Stimulated activated CD8-positive, alpha-beta memory T cell treated with anti-CD3 and anti-CD28 coated beads, Interleukin-7, amount 100 ng/mL, for 48 hours (primary cell): Measurements from ENCODE around the gene PRM1.
A peak's percentile ranks its signal among the peaks of the same experiment; 100 is the strongest.

ENCODE experiments used
- DNase-seq, 2 donors: peaks; one replicate each; pipeline ENCODE4 v3.0.0-alpha.2; 2020; ENCODE audit warnings: low read depth in 1 of 2; ENCODE audit errors: extremely low read depth in 1 of 2

PRM1 gene, protein sequence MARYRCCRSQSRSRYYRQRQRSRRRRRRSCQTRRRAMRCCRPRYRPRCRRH

DNA sequence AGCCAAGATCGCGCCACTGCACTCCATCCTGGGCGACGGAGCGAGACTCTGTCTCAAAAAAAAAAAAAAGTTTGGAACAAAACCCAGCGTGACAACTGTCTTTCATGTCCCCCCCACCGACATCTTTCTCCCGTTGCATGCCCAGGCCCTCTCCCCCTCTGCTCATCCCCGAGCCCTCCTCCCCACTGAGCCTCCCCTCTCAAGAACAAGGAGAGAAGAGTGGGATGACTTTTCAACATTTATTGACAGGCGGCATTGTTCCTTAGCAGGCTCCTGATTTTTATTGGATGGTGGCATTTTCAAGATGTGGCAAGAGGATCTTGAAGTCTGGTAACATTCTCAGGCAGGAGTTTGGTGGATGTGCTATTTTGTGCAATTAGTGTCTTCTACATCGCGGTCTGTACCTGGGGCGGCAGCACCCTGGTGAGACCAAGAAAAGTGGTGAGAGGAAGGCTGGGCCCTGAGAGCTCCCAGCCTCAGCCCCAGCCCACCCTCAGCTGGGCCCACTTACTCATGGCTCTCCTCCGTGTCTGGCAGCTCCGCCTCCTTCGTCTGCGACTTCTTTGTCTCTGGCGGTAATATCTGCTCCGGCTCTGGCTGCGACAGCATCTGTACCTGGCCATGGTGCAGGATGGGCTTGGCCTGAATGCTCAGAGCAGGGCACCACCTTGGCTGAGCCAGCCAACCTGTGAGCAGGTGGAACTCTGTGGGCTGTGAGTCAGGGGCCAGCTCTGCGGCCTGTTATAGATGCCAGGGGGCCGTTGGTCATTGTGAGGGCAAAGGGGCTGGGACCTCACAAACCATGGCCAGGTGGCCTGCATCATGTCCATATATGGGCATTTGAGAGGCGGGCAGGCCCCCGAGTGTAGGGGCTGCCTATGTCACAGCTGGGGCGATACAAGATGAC, at the start of gene PRM1:
Gene PRM1 (minus strand): TSS at position 715 of the 907 bp plus-strand sequence. CDS start 92 bp downstream, at position 623.
- no peak for DNase-seq

DNA sequence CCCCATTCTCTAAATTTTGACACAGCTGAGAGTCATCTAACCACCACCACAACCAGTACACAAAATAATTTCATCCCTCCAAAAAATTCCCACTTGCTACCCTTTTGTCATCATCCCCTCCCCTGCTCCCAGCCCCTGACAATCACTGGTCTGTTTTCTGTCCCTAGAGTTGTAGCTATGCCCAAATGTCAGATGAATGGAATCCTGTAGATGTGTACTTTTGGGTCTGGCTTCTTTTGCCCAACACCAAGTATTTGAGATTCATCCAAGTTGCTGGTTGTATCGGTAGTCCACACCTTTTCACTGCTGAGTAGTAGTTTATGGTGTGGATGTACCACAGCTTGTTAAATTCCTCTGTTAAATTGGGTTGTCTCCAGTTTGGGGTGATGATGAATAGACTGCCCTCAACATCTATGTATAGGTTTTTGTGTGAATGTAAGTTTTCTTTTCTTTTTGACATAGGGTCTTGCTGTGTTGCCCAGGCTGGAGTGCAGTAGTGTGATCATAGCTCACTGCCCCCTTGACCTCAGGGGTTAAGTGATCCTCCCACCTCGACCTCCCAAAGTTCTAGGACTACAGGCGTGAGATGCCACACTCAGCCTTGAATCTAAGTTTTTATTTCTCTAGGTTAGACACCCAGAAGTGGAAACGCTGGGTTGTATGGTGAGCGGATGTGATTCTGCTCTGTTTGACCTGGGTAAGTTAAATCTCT, 49.6 kb upstream of the PRM1 start:
- no peak for DNase-seq

DNA sequence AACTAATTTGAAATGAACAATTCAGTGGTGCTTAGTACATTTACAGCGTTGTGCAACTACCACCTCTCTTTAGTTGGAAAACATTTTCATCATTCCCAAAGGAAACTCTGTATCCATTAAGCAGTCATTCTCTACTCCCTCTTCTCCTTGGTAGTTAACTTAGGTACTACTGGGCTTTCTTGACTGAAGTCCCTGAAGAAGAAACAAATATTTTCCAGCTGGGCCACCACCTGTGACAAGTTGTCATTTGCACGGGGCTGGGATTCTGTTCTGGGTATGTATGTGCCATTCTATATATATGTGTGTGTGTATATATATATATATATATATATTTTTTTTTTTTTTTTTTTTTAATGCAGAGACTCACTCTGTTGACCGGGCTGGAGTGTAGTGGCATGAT, 48.8 kb upstream of the PRM1 start:
- DNase-seq, result no peak

DNA sequence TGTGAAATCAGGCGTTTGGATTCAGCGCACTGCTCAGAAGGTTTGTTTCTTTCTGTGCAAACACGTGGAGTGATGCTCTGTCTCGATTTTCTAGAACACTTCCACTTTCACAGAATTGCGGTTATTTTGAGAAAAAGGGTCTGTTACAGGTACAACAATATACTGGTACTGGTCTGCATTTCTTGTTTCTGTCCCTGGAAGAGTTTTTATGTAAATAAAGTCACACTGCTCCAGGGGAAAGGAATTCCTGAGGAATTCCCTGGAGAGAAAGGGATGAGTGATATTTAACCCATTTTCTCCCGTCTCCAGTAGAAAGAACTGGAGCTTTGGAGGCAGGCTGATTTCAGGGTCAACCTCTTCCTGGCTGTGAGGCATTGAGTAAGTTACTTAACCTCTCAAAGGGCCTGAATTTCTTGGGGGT, 48.0 kb upstream of the PRM1 start:
- no peak for DNase-seq

DNA sequence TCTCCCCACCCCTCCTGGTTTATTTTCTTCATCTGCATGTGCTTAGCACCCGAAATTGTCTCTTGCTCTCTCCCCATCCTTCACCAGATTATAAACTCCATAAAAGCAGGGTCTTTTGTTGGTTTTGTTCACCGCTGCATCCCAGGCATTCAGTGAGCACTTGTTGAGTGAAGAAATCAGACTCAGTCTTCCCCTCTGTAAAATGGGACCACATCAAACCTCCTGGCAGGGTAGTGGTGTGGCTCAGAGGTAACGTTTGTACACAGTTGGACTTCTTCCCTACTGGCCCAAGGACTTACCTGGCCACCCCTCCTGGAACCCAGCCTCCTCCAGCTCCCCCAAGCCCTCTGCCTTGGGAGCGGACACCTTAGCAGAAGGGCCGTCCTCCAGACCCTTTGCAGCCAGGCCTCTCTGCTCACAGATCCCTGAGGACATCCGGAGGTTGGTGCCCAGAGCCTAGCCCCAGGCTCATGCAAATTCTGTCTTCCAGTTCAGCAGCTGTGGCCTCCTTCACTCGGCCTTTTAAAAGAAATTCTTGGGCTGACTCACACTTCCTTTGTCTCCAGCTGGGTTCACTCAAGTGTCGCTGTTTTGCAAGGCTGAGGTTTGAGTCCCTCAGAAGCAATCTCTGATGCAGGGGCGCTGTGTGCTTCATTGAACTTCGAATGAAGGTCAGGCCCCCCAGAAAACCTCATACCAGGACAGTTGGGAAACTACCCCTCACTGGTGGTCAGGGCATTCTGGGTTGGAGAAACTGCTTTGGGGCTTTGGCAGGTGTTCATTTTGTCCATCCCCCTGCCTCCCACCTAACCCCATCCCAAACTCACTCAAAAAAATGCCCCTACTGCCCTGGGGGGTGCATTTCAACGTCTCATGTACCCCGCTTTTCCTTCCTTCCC, 47.3 kb upstream of the PRM1 start:
- peak in 1 of 2 donors; percentile 51 for DNase-seq

DNA sequence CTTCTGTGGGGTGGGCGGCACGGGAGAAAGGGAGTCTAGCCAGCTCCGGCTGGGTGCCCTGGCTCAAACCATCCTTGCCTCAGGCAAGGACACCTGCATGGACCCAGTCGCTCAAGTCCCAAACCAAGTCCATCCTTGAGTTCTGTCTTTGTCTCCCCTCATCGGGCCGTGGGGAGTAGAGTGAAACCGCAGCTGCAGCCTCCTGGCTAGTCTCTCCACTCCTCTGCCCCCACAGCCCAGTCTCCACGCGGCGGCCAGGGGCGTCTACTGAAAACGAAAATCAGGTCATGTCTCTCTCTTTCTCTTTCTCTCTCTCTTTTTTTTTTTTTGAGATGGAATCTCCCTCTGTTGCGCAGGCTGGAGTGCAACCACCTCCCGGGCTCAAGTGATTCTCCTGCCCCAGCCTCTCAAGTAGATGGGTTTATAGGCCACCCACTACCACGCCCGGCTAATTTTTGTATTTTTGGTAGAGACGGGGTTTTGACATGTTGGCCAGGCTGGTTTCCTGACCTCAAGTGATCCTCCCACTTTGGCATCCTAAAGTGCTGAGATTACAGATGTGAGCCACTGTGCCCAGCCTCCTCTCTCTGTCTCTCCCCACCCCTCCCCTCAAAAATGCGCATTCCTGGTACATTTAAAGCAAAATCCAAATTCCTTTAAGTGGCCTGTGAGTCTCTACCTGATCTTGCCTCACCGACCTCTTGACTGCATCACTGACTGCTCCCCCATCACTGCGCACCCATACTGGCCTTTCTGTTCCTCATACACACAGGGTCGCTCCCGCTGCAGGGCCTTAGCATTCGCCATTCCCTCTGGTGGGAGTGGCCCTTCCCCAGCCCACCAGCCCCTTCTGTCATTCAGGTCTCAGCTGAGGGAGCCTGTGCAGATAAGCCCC, 46.4 kb upstream of the PRM1 start:
- DNase-seq, result no peak

DNA sequence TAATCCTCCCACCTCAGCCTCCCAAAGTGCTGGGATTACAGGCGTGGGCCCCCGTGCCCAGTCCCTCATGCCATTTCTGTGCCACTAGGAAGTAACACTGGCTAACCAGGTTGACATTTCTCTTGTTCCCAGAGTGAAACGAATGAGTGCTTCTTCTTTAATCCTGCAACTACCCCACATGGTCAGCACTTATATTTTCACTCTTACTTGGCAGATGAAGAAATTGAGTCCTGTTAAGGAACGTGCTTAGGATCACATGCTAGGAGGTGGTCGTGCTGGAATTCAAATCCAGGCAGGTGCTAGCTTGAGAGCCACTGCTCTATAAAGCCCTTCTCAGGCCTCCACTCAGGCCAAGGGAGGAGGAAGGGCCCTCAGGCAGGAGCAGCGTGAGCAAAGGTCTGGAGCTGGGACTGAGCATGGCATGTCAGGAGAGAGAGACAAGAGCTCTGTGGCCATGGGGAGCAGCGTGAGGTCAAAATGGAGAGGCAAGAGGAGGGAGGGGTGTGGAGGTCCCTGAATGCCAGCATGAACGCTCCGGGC, 45.7 kb upstream of the PRM1 start:
- DNase-seq, result no peak

DNA sequence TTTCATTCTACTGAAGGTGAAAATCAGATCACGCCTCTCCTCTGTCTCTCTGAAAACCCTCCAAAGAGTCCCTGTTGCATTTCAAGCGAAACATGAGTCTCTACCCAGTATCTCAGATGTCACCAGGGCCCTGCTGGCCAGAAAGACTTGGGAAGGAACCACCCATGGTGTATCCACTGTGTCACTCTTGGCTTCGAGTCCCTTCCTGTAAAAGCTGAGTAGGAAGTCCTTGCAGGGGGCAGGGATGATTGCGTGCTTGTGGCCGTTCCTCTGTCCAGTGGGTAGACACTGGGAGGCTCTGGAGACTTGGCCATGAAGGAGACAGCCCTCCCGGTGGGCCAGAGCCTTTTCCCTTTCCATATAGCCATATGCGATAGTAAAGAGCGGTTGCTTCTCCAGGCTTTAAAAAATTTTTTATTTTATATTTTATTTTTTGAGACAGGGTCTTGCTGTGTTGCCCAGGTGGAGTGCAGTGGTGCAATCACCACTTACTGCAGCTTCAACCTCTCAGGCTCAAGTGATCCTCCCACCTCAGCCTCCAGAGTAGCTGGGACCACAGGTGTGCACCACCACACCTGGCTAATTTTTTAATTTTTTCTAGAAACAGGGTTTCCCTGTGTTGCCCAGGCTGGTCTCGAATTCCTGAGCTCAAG, 45.1 kb upstream of the PRM1 start:
- no peak for DNase-seq

DNA sequence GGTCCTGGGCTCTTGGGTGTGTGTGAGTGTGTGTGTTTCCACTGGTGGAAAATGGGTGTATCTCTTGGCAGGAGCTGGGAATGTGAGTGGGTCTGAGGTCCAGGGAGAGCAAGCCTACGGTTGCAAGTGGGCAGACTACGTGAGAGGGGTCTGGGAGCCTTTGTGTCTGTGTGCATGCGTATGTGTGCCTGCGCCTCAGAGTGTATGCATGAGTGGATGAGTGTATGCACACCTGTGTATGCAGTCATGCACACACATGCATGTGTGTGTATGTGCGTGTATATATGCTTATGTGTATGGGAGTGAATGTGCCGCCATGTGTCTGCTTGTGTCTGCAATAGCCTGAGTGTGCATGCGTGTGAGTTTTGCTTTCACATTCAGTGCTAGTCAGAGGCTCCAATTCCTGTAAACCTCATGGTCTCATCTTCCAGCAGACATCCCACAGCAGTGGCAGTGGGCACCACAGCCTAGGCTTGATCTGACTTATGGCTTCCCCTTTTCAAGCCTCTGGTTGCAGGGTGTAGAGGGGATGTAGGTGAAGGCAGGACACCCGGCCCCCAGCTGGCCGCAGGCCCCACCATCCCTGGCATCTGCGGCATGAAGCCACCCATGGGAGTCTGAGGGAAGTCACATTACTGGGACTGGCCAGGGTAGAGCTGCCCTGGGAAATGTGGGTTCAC, 44.4 kb upstream of the PRM1 start:
- no peak for DNase-seq

DNA sequence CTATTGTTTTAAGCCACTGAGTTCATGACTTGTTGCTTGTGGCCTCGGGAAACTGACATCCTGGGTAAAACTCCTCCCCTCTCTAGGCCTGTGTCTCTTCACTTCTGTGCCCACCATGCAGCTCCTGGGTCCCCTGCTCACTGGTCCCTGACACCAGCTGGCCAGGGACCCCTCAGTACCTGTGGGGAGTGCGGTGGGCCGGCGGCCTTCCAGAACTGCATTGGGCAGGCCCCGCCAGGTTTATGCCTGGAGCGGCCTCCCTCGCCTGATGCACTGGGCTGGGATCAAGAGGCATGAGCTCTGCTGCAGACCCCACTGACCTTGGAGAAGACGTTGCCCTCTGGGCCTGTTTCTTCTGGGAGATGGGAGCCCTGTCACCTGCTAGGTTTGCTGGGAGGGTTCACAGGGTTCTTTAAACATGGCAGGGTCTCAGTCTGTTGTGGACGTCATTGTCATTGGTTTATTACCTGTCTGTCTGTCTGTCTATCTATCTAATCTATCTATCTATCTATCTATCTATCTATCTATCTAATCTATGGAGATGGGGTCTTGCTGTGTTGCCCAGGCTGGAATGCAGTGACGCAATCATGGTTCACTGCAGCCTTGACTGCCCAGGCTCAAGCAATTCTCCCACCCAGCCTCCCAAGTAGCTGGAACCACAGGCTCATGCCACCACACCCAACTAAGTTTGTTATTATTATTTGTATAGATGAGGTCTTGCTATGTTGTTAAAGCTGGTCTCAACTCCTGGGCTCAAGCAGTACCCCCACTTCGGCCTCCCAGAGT, 42.6 kb upstream of the PRM1 start:
- DNase-seq, result no peak

DNA sequence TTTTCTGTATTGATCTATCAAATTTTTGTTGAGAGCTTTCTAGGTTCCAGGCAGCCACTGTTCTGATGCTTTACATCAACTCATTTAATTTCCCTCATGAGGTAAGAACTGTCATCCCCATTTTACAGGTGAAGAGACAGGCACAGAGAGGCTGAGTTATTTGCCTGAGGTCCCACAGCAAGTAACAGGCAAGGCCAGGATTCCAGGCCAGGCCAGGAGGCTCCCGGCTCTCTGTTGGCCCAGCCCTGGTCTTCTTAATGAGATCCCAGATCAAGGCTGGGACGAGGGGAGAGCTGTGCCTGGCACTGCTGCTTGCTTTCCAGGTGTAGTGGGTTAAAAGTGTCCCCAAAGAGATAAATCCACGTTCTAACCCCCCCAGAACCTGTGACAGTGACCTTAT, 41.7 kb upstream of the PRM1 start:
- no peak for DNase-seq

DNA sequence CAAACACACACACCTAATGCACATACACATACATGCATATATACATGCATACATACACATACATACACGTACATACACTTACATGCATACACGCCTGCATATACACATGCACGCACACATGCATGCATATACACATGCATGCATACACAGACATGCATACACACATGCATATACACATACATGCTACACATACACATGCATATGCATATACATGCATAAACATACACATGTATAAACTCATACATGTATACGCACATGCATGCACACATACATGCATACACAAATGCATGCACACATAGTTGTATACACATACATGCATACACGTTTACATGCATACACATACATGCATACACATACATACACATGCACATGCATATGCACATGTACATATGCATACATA, 40.5 kb upstream of the PRM1 start:
- no peak for DNase-seq

DNA sequence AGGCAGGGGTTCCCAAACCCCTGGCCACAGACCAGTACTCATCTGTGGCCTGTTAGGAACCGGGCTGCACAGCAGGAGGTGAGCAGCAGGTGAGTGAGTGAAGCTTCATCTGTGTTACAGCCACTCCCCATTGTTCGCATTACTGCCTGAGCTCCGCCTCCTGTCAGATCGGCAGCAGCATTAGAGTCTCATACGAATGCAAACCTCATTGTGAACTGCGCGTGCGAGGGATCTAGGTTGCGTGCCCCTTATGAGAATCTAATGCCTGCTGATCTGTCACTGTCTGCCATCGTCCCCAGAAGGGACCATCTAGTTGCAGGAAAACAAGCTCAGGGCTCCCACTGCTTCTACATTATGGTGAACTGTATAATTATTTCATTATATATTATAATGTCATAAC, 39.0 kb upstream of the PRM1 start:
- DNase-seq, result no peak

DNA sequence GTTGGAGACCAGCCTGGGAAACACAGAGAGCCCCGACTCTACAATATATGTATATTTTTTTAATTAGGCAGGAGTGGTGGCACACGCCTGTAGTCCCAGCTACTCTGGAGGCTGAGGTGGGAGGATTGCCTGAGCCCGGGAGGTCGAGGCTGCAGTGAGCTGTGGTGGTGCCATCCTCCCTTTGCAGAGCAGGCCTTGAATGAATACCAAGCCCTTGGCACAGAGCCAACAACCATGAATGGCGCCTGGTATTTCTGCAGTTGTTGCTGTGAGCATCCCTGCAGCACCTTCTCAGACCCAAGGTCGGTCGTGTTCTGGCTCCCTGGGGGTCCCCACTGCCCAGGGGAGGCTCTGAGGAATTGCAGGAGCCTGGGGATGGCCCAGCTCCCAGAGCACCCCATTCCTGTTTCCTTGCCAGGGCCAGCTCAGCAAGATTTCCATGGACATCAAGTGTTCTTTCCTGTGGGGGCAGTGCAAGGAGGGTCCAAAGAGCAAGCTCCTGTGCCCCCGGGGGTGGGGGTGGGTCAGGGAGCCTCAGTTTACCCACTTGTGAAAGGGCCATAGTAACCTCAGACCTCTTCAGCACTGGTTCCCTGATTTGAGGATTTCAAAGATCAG, 38.5 kb upstream of the PRM1 start:
- DNase-seq, result no peak

DNA sequence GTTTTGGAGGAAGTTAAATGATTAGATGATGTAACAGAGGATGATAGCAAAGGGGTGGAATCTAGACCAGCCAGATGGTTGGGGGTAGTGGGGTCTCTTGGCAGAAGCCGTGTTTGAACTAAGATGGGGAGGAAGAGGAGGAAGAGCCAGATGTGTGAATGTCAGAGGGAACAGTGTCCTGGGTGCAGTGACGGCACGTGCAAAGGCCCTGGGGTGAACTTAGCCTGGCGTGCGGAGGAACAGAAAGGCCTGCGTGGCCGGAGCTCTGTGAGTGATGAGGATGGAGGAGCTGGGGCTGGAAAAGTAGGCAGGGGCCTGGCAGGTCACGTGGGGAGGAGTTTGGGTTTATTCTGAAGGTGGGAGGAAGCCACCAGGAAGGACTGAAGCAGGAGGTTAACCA, 37.7 kb upstream of the PRM1 start:
- DNase-seq, result no peak

DNA sequence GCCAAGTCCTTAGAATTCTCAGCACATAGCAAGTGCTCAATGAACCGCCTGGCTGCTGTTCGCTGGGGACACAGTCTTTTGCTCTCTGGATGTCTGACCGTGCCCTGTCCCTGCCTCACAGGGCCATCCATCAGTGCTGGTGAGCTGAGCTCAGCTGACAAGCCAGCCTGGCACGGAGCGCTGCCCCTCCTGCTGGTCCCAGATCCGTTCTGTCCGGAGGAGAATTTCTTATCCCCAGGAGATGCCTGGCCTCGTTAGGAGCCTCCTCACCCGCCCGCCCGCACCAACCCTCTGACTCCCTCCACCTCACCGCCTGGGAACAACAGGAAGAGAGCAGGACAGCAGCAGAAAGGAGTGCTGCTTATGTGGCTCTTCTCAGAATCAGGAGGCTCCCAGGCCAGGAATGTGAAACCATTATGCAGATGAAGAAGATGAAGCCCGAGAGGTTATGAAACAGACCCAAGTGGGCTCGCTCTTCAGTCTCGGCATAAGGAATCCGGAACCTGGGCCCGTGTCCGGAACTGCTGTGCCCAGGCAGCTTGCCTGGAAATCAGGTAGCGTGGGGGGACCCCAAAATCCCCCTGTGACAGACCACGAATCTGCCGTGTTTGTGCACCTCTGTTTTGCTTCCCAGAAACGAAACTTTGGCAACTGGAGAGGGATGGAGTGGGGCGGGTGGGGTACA, 35.3 kb upstream of the PRM1 start:
- no peak for DNase-seq

DNA sequence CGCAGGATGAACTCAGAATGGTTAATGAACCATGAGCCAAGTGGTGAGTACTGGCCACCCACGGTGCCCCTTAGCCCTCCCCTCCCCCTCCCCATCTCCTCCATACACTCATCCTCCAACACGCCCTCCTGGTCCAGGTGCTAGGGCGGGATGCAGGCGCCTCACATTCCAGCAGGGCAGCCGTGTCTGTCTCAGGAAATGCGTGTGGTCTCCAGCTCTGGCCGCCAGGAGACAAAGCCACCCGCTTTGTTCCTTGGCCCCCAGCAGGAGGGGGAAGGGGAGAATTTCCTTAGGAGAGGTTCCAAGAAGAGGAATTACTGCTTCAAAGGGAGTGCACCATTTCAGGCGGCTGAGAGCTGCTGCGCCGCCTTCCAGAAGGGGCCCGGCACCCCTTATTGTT, 34.4 kb upstream of the PRM1 start:
- DNase-seq, result no peak
